ENCODE data around the gene GRIA4. TPM values are rescaled to one million over a fixed set of nuclear protein-coding genes. Genes with fewer than 3 reads are reported as not detected.

Gene GRIA4
- total RNA-seq, 6 donors from 2014 or later, result not detected

DNA sequence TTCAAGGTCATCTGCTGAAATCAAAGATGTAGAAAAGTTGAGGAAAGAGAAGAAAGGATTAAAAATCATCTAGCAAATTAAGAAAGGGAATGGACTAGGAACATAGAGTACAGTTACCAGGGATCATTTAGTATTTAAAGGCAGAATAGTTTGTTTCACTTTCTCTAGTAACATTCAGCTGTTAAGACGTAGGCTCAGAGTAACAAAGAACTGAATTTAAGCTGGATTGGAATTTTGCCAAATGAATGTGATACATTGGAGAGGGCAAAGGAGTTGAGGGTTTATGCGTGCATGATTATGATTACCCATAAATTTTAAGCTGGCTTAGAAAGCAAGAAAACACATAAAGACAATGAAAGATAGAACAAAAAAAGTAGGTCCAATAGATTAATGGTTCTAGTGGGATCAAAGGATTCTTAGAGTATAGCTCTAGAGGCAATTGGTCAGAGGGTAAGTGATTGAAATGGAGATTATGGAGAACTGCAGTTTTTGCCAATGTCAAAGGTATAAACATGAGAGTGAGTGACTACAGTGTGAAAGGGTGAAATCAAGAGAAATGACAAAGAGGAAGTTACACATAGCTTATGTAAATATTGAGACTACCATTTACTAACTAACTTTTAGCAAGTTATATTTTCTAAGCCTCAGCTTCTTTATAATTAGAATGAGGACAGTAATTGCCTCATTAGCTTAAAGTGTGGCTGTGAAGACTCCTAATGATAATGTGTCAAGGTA, 190.0 kb downstream of the GRIA4 start:
- WGBS, 2 donors, result 64 to 68% methylated on average over 2 of the region's 2 CpGs
- no peak overlapping the region for H3K4me3 ChIP-seq
- no peak for ATAC-seq (ENCODE audit: low FRiP score in 2 of 2)
- TF ChIP-seq POLR2A (IDR thresholded peaks at IDR 0.05) (no peak), POLR2AphosphoS5 (IDR thresholded peaks at IDR 0.05) (no peak), EP300 (IDR thresholded peaks at IDR 0.05) (no peak)
- TF ChIP-seq, protein P1, sequence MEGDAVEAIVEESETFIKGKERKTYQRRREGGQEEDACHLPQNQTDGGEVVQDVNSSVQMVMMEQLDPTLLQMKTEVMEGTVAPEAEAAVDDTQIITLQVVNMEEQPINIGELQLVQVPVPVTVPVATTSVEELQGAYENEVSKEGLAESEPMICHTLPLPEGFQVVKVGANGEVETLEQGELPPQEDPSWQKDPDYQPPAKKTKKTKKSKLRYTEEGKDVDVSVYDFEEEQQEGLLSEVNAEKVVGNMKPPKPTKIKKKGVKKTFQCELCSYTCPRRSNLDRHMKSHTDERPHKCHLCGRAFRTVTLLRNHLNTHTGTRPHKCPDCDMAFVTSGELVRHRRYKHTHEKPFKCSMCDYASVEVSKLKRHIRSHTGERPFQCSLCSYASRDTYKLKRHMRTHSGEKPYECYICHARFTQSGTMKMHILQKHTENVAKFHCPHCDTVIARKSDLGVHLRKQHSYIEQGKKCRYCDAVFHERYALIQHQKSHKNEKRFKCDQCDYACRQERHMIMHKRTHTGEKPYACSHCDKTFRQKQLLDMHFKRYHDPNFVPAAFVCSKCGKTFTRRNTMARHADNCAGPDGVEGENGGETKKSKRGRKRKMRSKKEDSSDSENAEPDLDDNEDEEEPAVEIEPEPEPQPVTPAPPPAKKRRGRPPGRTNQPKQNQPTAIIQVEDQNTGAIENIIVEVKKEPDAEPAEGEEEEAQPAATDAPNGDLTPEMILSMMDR (IDR thresholded peaks at IDR 0.05), result no peak
- no peaks in the 10 kb centered on the region for H3K36me3 ChIP-seq
- no peaks in the 10 kb centered on the region for H3K4me1 ChIP-seq
- DNase-seq, result no peak
- no peak overlapping the region for H3K27ac ChIP-seq
- no peaks in the 10 kb centered on the region for H3K9me3 ChIP-seq
- no peaks in the 10 kb centered on the region for H3K27me3 ChIP-seq

DNA sequence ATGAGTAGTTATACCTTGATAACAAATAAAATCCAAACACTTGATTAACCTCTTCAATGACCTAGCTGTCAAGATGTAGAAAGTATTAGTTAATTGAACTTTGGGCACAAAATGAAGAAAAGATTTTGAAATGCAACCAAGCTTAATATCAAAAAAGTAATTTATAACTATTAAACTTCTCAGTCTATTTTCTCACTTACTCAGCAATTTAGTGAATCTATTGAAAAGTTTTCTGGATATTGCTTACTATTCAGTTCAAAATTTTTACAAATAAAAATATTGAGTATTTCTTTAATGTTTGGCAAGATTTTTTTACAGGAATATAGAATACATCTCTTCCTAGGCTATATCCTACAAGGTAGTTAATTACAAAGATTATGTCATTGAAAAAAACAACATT, 192.5 kb downstream of the GRIA4 start:
- Histone ChIP-seq H3K4me3 (no peak overlapping the region), H3K27ac (no peak overlapping the region), H3K9me3 (no peaks in the 10 kb centered on the region), H3K27me3 (no peaks in the 10 kb centered on the region), H3K36me3 (no peaks in the 10 kb centered on the region), H3K4me1 (no peaks in the 10 kb centered on the region)
- no peak for ATAC-seq (ENCODE audit: low FRiP score in 2 of 2)
- TF ChIP-seq, protein P1 (IDR thresholded peaks at IDR 0.05), result no peak
- TF ChIP-seq POLR2A (IDR thresholded peaks at IDR 0.05), result no peak
- TF ChIP-seq EP300 (IDR thresholded peaks at IDR 0.05), result no peak
- no peak for TF ChIP-seq POLR2AphosphoS5 (IDR thresholded peaks at IDR 0.05)
- DNase-seq, result no peak

DNA sequence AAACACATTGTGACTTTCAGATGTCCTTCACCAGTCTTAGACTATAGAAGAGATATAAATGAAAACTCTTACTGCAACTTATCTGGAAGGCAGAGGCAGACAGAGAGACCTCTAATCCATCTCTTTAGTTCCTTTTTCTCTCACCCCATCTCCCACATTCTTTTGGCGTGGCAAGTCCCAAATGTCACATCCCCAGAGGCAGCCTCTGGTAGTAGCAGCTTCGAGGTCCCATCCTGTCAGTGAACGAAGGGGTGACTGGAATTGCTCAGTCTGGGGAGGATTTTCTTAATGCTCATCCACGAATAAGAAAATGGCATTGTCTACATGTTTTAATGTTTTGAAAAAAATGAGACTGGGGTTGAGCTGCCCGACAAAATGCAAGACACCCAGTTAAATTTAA, 201.4 kb downstream of the GRIA4 start:
- no peak overlapping the region for H3K27ac ChIP-seq
- no peaks in the 10 kb centered on the region for H3K4me1 ChIP-seq
- no peak for TF ChIP-seq POLR2AphosphoS5 (IDR thresholded peaks at IDR 0.05)
- TF ChIP-seq EP300 (IDR thresholded peaks at IDR 0.05), result no peak
- TF ChIP-seq, protein P1 (IDR thresholded peaks at IDR 0.05), result no peak
- no peak for TF ChIP-seq POLR2A (IDR thresholded peaks at IDR 0.05)
- ATAC-seq (ENCODE audit: low FRiP score in 2 of 2) (no peak), DNase-seq (no peak)
- no peaks in the 10 kb centered on the region for H3K27me3 ChIP-seq
- H3K36me3 ChIP-seq, result no peaks in the 10 kb centered on the region
- H3K9me3 ChIP-seq, result no peaks in the 10 kb centered on the region
- no peak overlapping the region for H3K4me3 ChIP-seq
- WGBS, 2 donors, result 66 to 68% methylated on average over 5 of the region's 5 CpGs

DNA sequence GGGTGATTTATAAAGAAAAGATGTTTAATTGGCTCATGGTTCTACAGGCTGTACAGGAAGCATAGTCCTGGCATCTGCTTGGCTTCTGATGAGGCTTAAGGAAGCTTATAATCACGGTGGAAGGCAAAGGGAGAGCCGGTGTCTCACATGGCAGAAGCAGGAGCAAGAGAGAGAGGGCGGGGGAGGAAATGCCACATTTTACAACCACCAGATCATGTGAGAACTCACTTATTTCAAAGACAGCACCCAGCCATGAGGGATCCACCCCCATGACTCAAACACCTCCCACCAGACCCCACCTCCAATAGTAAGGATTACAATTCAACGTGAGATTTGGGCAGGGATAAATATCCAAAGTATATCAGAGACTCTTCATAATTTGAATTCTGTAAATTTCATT, 211.5 kb downstream of the GRIA4 start:
- DNase-seq, result no peak
- 53 to 61% methylated on average over 4 of the region's 4 CpGs for WGBS, 2 donors
- Histone ChIP-seq H3K4me1 (no peaks in the 10 kb centered on the region), H3K4me3 (no peak overlapping the region), H3K9me3 (no peaks in the 10 kb centered on the region), H3K27me3 (no peaks in the 10 kb centered on the region), H3K36me3 (no peaks in the 10 kb centered on the region), H3K27ac (no peak overlapping the region)
- no peak for TF ChIP-seq EP300 (IDR thresholded peaks at IDR 0.05)
- TF ChIP-seq POLR2AphosphoS5 (IDR thresholded peaks at IDR 0.05), result no peak
- no peak for TF ChIP-seq POLR2A (IDR thresholded peaks at IDR 0.05)
- TF ChIP-seq, protein P1 (IDR thresholded peaks at IDR 0.05), result no peak
- ATAC-seq (ENCODE audit: low FRiP score in 2 of 2), result no peak

DNA sequence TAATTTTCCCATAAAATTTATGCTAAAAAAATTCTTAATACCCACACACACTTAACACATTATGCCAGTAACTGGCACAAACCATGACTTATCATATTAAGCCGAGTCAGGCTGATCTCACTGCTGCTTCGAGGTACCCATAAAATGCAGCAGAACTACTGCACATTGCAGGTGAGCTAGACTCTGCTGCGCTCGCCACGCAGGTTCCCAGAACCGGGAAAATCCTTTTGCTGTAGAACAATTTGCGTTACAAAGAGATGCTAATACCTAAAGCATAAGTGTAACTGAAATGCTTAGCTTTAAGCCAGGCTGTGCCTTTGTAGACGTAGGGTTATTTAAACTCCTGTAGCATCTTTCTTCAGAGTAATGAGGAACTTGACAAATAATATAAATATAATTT, 211.9 kb downstream of the GRIA4 start:
- TF ChIP-seq POLR2A (IDR thresholded peaks at IDR 0.05), result no peak
- TF ChIP-seq EP300 (IDR thresholded peaks at IDR 0.05), result no peak
- TF ChIP-seq, protein P1 (IDR thresholded peaks at IDR 0.05), result no peak
- no peak for TF ChIP-seq POLR2AphosphoS5 (IDR thresholded peaks at IDR 0.05)
- ATAC-seq (ENCODE audit: low FRiP score in 2 of 2) (no peak), DNase-seq (no peak)
- H3K9me3 ChIP-seq, result no peaks in the 10 kb centered on the region
- no peaks in the 10 kb centered on the region for H3K27me3 ChIP-seq
- WGBS, 2 donors, result 68 to 74% methylated on average over 8 of the region's 8 CpGs
- H3K27ac ChIP-seq, result no peak overlapping the region
- no peaks in the 10 kb centered on the region for H3K36me3 ChIP-seq
- H3K4me1 ChIP-seq, result no peaks in the 10 kb centered on the region
- H3K4me3 ChIP-seq, result no peak overlapping the region

Data from upper lobe of left lung (tissue), 6 donors.